Kidney (tissue), 14 donors: ENCODE measurements around the gene VPS13C. TPM values are rescaled to one million over a fixed set of nuclear protein-coding genes. Genes with fewer than 3 reads are reported as not detected.

Experiments
- DNase-seq, 5 donors: peaks; one replicate each; pipeline ENCODE4 v3.0.0-alpha.2; 2013 to 2020
- FAIRE-seq: peaks from 2 replicates; lab custom pipeline; 2012; peaks lifted over from hg19 to GRCh38; lab: Jason Lieb, UNC
- H3K27ac ChIP-seq, 2 donors: one replicate each; pipeline ENCODE4 v1.7.0; 2013; ENCODE audit warnings: low read depth in 2 of 2, low read length in 2 of 2, inconsistent platforms in 1 of 2
- H3K27me3 ChIP-seq: one replicate; pipeline ENCODE4 v1.7.1; 2013; ENCODE audit warnings: low read length, inconsistent platforms; ENCODE audit not compliant: control insufficient read depth, insufficient read depth
- H3K36me3 ChIP-seq, 3 donors: one replicate each; pipeline versions ENCODE4 v1.7.0 to v1.7.1; 2013; ENCODE audit warnings: low read length in 3 of 3, control low read depth in 1 of 3, inconsistent platforms in 1 of 3; ENCODE audit not compliant: insufficient read depth in 3 of 3, control insufficient read depth in 2 of 3
- H3K4me1 ChIP-seq, 3 donors: one replicate each; pipeline versions ENCODE4 v1.7.0 to v1.7.1; 2013; ENCODE audit warnings: low read length in 3 of 3, inconsistent platforms in 1 of 3, low read depth in 1 of 3; ENCODE audit not compliant: control insufficient read depth in 2 of 3, insufficient read depth in 2 of 3
- H3K4me3 ChIP-seq, 3 donors: one replicate each; pipeline versions ENCODE4 v1.7.0 to v1.8.1; 2013; ENCODE audit warnings: low read length in 3 of 3, control low read depth in 1 of 3, inconsistent platforms in 1 of 3
- H3K9ac ChIP-seq, 3 donors: one replicate each; pipeline versions ENCODE4 v1.7.0 to v1.7.1; 2013; ENCODE audit warnings: low read length in 3 of 3, control low read depth in 1 of 3, inconsistent platforms in 1 of 3
- H3K9me3 ChIP-seq, 3 donors: one replicate each; pipeline versions ENCODE4 v1.7.0 to v1.7.1; 2013; ENCODE audit warnings: low read length in 3 of 3, control low read depth in 1 of 3, inconsistent platforms in 1 of 3; ENCODE audit not compliant: control insufficient read depth in 2 of 3, insufficient read depth in 1 of 3
- CTCF ChIP-seq: IDR thresholded peaks from 3 replicates; pipeline ENCODE4 v1.5.1; 2012; ENCODE audit warnings: mild to moderate bottlenecking, moderate library complexity, borderline replicate concordance; ENCODE audit not compliant: insufficient read depth; ENCODE audit errors: extremely low read depth
- intact Hi-C: fragments of 100-400 bp; cut with DNase I; formaldehyde crosslinking; loops from one replicate; pipeline ENCODE4 v1.11.1; 2022
- polyA plus RNA-seq: library from polyadenylated mRNA; stranded (reverse); fragments of 350-450 nt; fragmentation: Illumina TruSeq; extraction: RNeasy Lipid Tissue Mini Kit (QIAGEN cat#74804); gene quantifications from one replicate; pipeline ENCODE4 v1.2.3, GENCODE V29; 2014; ENCODE audit warnings: low read depth, low replicate concordance; ENCODE audit not compliant: insufficient read depth
- total RNA-seq: library from RNA; stranded (reverse); fragmentation: NEBNext Ultra II Directional; extraction: Animal tissue kit (Norgen Biotek cat#: 25700); gene quantifications from one replicate; pipeline ENCODE4 v1.2.1, GENCODE V29; 2021
- donor health status: control.
- donor health status: control.
- donor health status: control.
- donor health status: control.
- donor health status: control.
- donor health status: DM: yes; HTN: yes; CAD: no.
- donor health status: Normal renal cell carcinoma (clear cell type).

VPS13C gene
- total and polyA plus RNA-seq, 2 donors from 2014 or later = 12.5 to 106 TPM

DNA sequence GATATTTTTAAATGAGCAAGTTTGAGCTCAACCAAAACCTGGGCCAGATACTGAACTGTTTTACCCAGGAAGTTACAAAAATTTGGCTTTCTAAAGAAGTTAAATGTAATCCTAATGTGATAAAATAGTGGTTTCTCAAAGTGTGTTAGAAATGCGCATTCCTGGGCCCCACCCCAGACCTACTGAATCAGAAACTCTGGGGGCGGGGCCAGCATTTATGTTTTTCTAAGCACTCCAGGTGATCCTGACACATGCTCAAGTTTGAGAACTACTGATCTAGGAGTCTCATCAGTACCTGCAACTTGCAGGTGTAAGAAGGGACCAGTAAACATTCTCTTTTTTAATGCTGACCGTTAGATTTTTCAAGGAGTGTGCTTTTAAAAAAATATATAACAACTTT is 190.6 kb downstream of the VPS13C start:
- H3K27me3 ChIP-seq = no peaks in the 10 kb centered on the region
- H3K27ac ChIP-seq = no peak overlapping the region
- no peak overlapping the region for H3K9ac ChIP-seq
- FAIRE-seq = no peak
- TF ChIP-seq CTCF = no peak
- no peaks in the 10 kb centered on the region for H3K9me3 ChIP-seq
- no peak for DNase-seq
- intact Hi-C loops = no loop called here
- peaks cover 2 to 15% (median 3%) of the 10 kb centered on the region in 3 donors for H3K36me3 ChIP-seq
- H3K4me3 ChIP-seq = no peak overlapping the region
- no peaks in the 10 kb centered on the region for H3K4me1 ChIP-seq

DNA sequence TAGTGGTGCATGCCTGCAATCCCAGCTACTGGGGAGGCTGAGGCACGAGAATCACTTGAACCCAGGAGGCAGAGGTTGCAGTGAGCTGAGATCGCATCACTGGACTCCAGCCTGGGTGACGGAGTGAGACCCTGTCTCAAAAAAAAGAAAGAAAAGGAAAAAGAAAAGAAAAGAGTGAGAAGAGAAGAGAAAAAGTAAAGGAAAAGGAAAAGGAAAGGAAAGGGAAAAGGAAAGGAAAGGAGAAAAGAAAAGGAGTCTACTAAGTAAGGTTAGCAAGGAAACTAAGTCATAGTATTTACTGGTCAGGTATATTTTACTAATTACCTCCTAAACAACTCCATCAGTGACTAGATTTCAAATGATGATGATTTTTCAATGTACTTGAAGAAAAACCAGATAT is 198.3 kb downstream of the VPS13C start:
- FAIRE-seq (no peak), DNase-seq (no peak)

GRCh38 chr15:61857169-61857829 is 202.9 kb downstream of the VPS13C start:
- H3K27ac ChIP-seq = peak overlapping the region in 1 of 2 donors; percentile 14
- intact Hi-C loops = no loop called here
- no peaks in the 10 kb centered on the region for H3K9me3 ChIP-seq
- FAIRE-seq (no peak), DNase-seq (no peak)
- peaks cover 0 to 5% (median 2%) of the 10 kb centered on the region in 3 donors for H3K36me3 ChIP-seq
- no peak overlapping the region for H3K9ac ChIP-seq
- peaks cover 0 to 2% (median 0%) of the 10 kb centered on the region in 3 donors for H3K4me1 ChIP-seq
- H3K4me3 ChIP-seq = peak overlapping the region in 1 of 3 donors; percentile 10
- no peak for TF ChIP-seq CTCF
- H3K27me3 ChIP-seq = no peaks in the 10 kb centered on the region

More for the DNA sequence above, 198.3 kb downstream of the VPS13C start:
- no peak overlapping the region for H3K9ac ChIP-seq
- H3K27me3 ChIP-seq = no peaks in the 10 kb centered on the region
- H3K4me1 ChIP-seq = peaks cover 0 to 2% (median 0%) of the 10 kb centered on the region in 3 donors
- H3K27ac ChIP-seq = no peak overlapping the region
- intact Hi-C loops = no loop called here
- no peak for TF ChIP-seq CTCF
- H3K36me3 ChIP-seq = no peaks in the 10 kb centered on the region
- H3K4me3 ChIP-seq = no peak overlapping the region
- H3K9me3 ChIP-seq = no peaks in the 10 kb centered on the region
